K562 (cell line): ENCODE measurements around the gene FMN1. TPM values are rescaled to one million over a fixed set of nuclear protein-coding genes. Genes with fewer than 3 reads are reported as not detected.

Source experiments
- ATAC-seq: fragments of 200-7000 bp; cut with Tn5 transposase; 3 replicates; pipeline ENCODE4 v1.9.1; 2020; ENCODE audit warnings: moderate library complexity
- BruUV-seq: library from RNA; stranded (reverse); fragments of 400-500 nt; replicated peaks from 2 replicates; lab custom pipeline; 2021; lab: Mats Ljungman, UMichigan
- CTCF ChIA-PET: fragments of 300-600 bp; formaldehyde crosslinking; extraction: SDS; loops from one replicate; lab custom pipeline; 2021; ENCODE audit warnings: low intra/inter-chr PET ratio; lab: Yijun Ruan, JAX
- POLR2A ChIA-PET: fragments of 300-600, 350-650 bp; sonication (Branson Sonifier 250); formaldehyde crosslinking; extraction: SDS; loops from one replicate; lab custom pipeline; 2021; ENCODE audit warnings: antibody characterized with exemption, inconsistent platforms; lab: Yijun Ruan, JAX
- DNase-seq, 4 experiments: peaks; one replicate each; pipeline versions ENCODE4 v3.0.0 to v3.0.0-alpha.2; 2011 to 2018; ENCODE audit warnings: low spot score in 3 of 4, mixed read lengths in 3 of 4; ENCODE audit errors: extremely low read depth in 1 of 4
- FAIRE-seq: peaks from 2 replicates; lab custom pipeline; 2011; peaks lifted over from hg19 to GRCh38; lab: Jason Lieb, UNC
- H2AFZ ChIP-seq: 2 replicates; pipeline ENCODE4 v1.6.0; 2011; ENCODE audit warnings: low read depth, low read length, control low read depth, inconsistent platforms
- H3K27ac ChIP-seq: fragments of 200-600 bp; 3 replicates; pipeline ENCODE4 v1.8.0; 2011; ENCODE audit warnings: low read depth, mild to moderate bottlenecking, control low read depth, inconsistent platforms, low read length, moderate library complexity, mixed read lengths; ENCODE audit errors: extremely low read depth
- H3K27me3 ChIP-seq, 2 experiments: fragments of 300-600 bp in 1 of 2; 2 replicates in 1 of 2; 3 replicates in 1 of 2; pipeline versions ENCODE4 v1.6.0 to v1.8.0; 2011; ENCODE audit warnings: inconsistent platforms in 2 of 2, low read length in 2 of 2, mild to moderate bottlenecking in 1 of 2, mixed read lengths in 1 of 2, moderate library complexity in 1 of 2; ENCODE audit not compliant: control insufficient read depth in 2 of 2, insufficient read depth in 2 of 2
- H3K36me3 ChIP-seq: fragments of 300-600 bp; 3 replicates; pipeline ENCODE4 v1.8.0; 2011; ENCODE audit warnings: mild to moderate bottlenecking, low read length, inconsistent platforms; ENCODE audit not compliant: control insufficient read depth, insufficient read depth
- H3K4me1 ChIP-seq, 2 experiments: fragments of 200-600 bp in 1 of 2; replicated peaks in 1 of 2; 2 replicates in 1 of 2; 3 replicates in 1 of 2; pipeline versions ENCODE4 v1.5.1 to v1.8.0; 2011; ENCODE audit warnings: inconsistent platforms in 2 of 2, low read length in 2 of 2, mild to moderate bottlenecking in 1 of 2, mixed read lengths in 1 of 2, moderate library complexity in 1 of 2; ENCODE audit not compliant: control insufficient read depth in 2 of 2, insufficient read depth in 2 of 2
- H3K4me2 ChIP-seq: 2 replicates; pipeline ENCODE4 v1.6.1; 2011; ENCODE audit warnings: low read length, control low read depth, inconsistent platforms, mixed read lengths; ENCODE audit not compliant: insufficient read depth
- H3K4me3 ChIP-seq: fragments of 200-600 bp; sonication (generic), shearing (Covaris generic); 2 replicates; pipeline ENCODE4 v1.5.1; 2016; ENCODE audit warnings: control low read depth, inconsistent platforms
- H3K79me2 ChIP-seq: fragments of 200-600 bp; 3 replicates; pipeline ENCODE4 v1.8.0; 2011; ENCODE audit warnings: low read length, inconsistent platforms; ENCODE audit not compliant: control insufficient read depth, insufficient read depth
- H3K9ac ChIP-seq, 2 experiments: 2 replicates each; pipeline versions ENCODE4 v1.6.0 to v1.6.1; 2011; ENCODE audit warnings: low read depth in 2 of 2, low read length in 2 of 2, control low read depth in 1 of 2, inconsistent platforms in 1 of 2, mild to moderate bottlenecking in 1 of 2, mixed read lengths in 1 of 2; ENCODE audit not compliant: insufficient read depth in 1 of 2
- H3K9me1 ChIP-seq: one replicate; pipeline ENCODE4 v1.6.0; 2011; ENCODE audit warnings: inconsistent platforms, mild to moderate bottlenecking, low read length, moderate library complexity; ENCODE audit not compliant: control insufficient read depth, insufficient read depth
- H3K9me3 ChIP-seq: replicated peaks from 2 replicates; pipeline ENCODE4 v1.5.1; 2011; ENCODE audit warnings: low read depth, low read length, inconsistent platforms; ENCODE audit not compliant: control insufficient read depth, insufficient read depth
- H4K20me1 ChIP-seq: replicated peaks from 2 replicates; pipeline ENCODE4 v1.6.1; 2011; ENCODE audit warnings: low read length, inconsistent platforms, mixed read lengths; ENCODE audit not compliant: control insufficient read depth, insufficient read depth
- ATF1 ChIP-seq, 2 experiments: fragments of 450-650 bp in 1 of 2; IDR thresholded peaks; 2 replicates each; pipeline ENCODE4 v1.6.1; 2016; ENCODE audit warnings: missing compliant biosample characterization in 1 of 2, missing genetic modification characterization in 1 of 2
- GABPB1 ChIP-seq: sonication (generic); formaldehyde crosslinking; IDR thresholded peaks from 2 replicates; pipeline ENCODE4 v1.8.0; 2022; ENCODE audit warnings: mild to moderate bottlenecking, missing genetic modification reagents
- NEUROD1 ChIP-seq: fragments of 150-350 bp; IDR thresholded peaks from 2 replicates; pipeline ENCODE4 v1.6.1; 2014; ENCODE audit warnings: borderline replicate concordance, low read length, low read depth; ENCODE audit not compliant: partially characterized antibody
- WGBS: fragments of 100-300 bp; shearing (Covaris generic); methylation state at CpG from one replicate; pipeline ENCODE4 v1.1.6; 2016; ENCODE audit warnings: low coverage, mixed read lengths; ENCODE audit not compliant: insufficient coverage; ENCODE audit errors: missing lambda C conversion rate; 5-methylcytosine and 5-hydroxymethylcytosine counted together
- in situ Hi-C: fragments of 300-500 bp; cut with MboI; formaldehyde crosslinking; loops from 4 replicates; pipeline ENCODE4 v1.15.0; 2018; ENCODE audit warnings: inconsistent platforms, mixed read lengths
- intact Hi-C: fragments of 100-400 bp; cut with micrococcal nuclease; formaldehyde crosslinking; loops from 2 replicates; pipeline ENCODE4 v1.14.2; 2022
- polyA plus RNA-seq, 8 experiments: library from polyadenylated mRNA; depleted of rRNA in 4 of 8; stranded (reverse) in 5 of 8; unstranded in 3 of 8; fragments of >200 nt; fragmentation: Nextera tagmentation in 2 of 8; fragmentation: Illumina TruSeq in 1 of 8; extraction: Ambion mirVana in 2 of 8; extraction: Trizol in 1 of 8; gene quantifications; 2 replicates each; pipeline versions ENCODE4 v1.2.1 to v1.2.3, GENCODE V29; 2011 to 2014; ENCODE audit warnings: inconsistent platforms in 1 of 8, missing spikeins in 1 of 8
- total RNA-seq, 7 experiments: library from RNA; depleted of rRNA in 6 of 7; stranded (reverse); fragments of >200 nt in 6 of 7; fragmentation: Illumina TruSeq in 2 of 7; extraction: Trizol in 2 of 7; gene quantifications; 2 replicates each; pipeline versions ENCODE4 v1.2.1 to v1.2.3, GENCODE V29; 2011 to 2021; ENCODE audit warnings: low replicate concordance in 1 of 7
- TF ChIP-seq, protein P1 (sequence below): sonication (generic); formaldehyde crosslinking; IDR thresholded peaks from 2 replicates; pipeline ENCODE4 v1.8.0; 2023; ENCODE audit warnings: missing genetic modification reagents, mild to moderate bottlenecking, borderline replicate concordance

The FMN1 gene
- total and polyA plus RNA-seq, 9 of the 15 experiments (the other 6 are each of a cell fraction or from before 2014, with no cell fraction given) = 0.03 to 0.07 (median 0.04) TPM; not detected in 6

DNA sequence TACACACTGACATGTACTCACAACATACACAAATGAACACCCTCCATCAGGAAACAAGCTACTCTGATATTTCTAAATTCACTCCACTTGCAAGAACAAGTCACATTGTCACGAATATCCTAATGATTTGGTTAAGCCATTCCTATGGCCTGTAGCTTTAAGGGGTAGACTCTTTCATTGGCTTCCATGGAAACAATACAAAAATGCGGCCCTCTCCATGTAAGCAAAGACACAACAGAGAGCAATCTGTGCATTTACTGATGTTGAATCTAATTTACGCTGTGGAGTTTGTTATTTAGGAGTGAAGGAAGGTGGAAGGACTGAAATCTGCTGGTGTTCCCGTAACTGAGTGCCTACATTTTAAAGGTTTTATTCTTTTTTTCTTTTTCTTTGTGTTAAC is 114.5 kb downstream of the FMN1 start:
- BruUV-seq = no TSS peak
- no peak for FAIRE-seq
- intact Hi-C loops = no loop called here

More for the DNA sequence above, 114.5 kb downstream of the FMN1 start:
- H3K9me3 ChIP-seq = no peaks in the 10 kb centered on the region
- CTCF ChIA-PET = no interaction called here
- ATAC-seq = no peak
- no peak overlapping the region for H3K4me3 ChIP-seq
- 2% methylated on average over 4 of the region's 4 CpGs for WGBS
- H3K9ac ChIP-seq = no peak overlapping the region
- H3K27ac ChIP-seq = no peak overlapping the region
- in situ Hi-C loops = no loop called here
- no peak overlapping the region for H3K4me2 ChIP-seq
- H3K9me1 ChIP-seq = no peaks in the 10 kb centered on the region
- TF ChIP-seq NEUROD1 (no peak), GABPB1 (CRISPR knock-in tag) (no peak), ATF1 (CRISPR knock-in tag; IDR thresholded peaks at IDR 0.05) (no peak), ATF1 (tag; IDR thresholded peaks at IDR 0.05) (no peak)
- TF ChIP-seq, protein P1, sequence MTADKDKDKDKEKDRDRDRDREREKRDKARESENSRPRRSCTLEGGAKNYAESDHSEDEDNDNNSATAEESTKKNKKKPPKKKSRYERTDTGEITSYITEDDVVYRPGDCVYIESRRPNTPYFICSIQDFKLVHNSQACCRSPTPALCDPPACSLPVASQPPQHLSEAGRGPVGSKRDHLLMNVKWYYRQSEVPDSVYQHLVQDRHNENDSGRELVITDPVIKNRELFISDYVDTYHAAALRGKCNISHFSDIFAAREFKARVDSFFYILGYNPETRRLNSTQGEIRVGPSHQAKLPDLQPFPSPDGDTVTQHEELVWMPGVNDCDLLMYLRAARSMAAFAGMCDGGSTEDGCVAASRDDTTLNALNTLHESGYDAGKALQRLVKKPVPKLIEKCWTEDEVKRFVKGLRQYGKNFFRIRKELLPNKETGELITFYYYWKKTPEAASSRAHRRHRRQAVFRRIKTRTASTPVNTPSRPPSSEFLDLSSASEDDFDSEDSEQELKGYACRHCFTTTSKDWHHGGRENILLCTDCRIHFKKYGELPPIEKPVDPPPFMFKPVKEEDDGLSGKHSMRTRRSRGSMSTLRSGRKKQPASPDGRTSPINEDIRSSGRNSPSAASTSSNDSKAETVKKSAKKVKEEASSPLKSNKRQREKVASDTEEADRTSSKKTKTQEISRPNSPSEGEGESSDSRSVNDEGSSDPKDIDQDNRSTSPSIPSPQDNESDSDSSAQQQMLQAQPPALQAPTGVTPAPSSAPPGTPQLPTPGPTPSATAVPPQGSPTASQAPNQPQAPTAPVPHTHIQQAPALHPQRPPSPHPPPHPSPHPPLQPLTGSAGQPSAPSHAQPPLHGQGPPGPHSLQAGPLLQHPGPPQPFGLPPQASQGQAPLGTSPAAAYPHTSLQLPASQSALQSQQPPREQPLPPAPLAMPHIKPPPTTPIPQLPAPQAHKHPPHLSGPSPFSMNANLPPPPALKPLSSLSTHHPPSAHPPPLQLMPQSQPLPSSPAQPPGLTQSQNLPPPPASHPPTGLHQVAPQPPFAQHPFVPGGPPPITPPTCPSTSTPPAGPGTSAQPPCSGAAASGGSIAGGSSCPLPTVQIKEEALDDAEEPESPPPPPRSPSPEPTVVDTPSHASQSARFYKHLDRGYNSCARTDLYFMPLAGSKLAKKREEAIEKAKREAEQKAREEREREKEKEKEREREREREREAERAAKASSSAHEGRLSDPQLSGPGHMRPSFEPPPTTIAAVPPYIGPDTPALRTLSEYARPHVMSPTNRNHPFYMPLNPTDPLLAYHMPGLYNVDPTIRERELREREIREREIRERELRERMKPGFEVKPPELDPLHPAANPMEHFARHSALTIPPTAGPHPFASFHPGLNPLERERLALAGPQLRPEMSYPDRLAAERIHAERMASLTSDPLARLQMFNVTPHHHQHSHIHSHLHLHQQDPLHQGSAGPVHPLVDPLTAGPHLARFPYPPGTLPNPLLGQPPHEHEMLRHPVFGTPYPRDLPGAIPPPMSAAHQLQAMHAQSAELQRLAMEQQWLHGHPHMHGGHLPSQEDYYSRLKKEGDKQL (CRISPR knock-in tag) = no peak
- TF ChIP-seq, all 486 proteins: peak for 0
- POLR2A ChIA-PET = interaction anchor here (0.7 kb wide), 1 partner anchor 29 kb away, joined by 3 read pairs; no protein-coding TSS in a partner anchor
- H4K20me1 ChIP-seq = no peaks in the 10 kb centered on the region
- H3K27me3 ChIP-seq = peaks cover 0 to 2% of the 10 kb centered on the region in 2 experiments; a peak in 2 of 5 replicates
- no peak overlapping the region for H2AFZ ChIP-seq
- no peaks in the 10 kb centered on the region for H3K36me3 ChIP-seq
- H3K4me1 ChIP-seq = no peaks in the 10 kb centered on the region
- H3K79me2 ChIP-seq = no peaks in the 10 kb centered on the region
- no peak for DNase-seq
